Kidney glomerular epithelial cell (primary cell): ENCODE data around the gene KL.

ENCODE experiments used
- DNase-seq: peaks from one replicate; lab custom pipeline; 2025; lab: John Stamatoyannopoulos, UW

The KL gene

DNA sequence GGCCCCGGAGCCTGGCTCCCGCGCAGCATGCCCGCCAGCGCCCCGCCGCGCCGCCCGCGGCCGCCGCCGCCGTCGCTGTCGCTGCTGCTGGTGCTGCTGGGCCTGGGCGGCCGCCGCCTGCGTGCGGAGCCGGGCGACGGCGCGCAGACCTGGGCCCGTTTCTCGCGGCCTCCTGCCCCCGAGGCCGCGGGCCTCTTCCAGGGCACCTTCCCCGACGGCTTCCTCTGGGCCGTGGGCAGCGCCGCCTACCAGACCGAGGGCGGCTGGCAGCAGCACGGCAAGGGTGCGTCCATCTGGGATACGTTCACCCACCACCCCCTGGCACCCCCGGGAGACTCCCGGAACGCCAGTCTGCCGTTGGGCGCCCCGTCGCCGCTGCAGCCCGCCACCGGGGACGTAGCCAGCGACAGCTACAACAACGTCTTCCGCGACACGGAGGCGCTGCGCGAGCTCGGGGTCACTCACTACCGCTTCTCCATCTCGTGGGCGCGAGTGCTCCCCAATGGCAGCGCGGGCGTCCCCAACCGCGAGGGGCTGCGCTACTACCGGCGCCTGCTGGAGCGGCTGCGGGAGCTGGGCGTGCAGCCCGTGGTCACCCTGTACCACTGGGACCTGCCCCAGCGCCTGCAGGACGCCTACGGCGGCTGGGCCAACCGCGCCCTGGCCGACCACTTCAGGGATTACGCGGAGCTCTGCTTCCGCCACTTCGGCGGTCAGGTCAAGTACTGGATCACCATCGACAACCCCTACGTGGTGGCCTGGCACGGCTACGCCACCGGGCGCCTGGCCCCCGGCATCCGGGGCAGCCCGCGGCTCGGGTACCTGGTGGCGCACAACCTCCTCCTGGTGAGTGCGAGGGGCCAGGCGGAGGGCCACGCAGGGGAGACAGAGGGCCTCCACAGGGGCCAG lies at the start of gene KL:
Gene KL, plus strand, starts transcription at position 10 of the 909 bp plus-strand sequence. Its CDS starts 18 bp downstream, at position 28.
- no peak for DNase-seq

DNA sequence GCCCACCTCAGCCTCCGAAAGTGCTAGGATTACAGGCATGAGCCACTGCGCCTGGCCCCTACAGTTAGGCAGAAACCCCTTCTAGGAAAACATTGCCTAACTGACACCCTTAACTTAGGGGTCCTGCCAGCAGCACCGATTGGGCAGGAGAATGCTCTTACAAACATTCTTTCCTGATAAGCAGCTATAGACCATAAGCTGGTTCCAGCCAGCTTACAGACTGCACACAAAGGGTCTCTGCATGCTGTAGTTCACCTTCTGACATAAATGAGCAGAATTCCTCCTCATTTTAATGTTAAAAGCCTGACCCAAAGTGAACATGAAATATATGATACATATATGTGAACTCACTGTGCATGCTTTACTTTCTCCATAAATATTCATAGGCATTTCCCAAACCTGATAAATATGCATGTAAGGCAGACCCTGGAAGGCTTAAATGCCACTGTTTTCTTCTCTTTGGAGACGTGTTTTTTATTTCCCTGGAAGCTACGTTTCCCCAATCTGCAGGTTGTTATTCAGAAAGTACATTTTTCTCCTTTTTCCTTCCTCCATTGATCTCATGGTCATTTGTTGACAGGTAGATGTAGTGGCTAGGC lies 48.5 kb upstream of the KL start:
- no peak for DNase-seq

DNA sequence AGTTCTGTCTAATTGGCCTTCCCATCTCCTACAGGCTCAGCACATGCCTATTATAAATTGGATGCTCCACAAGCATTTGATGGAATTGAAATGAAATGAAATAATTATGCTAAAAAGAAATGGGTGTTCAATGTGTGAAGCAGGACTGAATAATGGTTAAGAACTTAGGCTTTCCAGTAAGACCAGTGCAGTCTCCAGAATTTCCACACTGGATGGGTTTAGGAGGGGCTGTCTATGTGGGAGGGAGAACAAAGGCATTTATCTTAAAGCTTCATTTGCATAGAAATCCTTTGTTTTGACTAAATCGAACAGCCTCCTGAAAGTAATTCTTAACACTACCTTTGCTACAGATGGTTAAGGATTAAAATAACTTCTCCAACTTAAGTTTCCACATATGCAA lies 47.9 kb upstream of the KL start:
- DNase-seq, result no peak

DNA sequence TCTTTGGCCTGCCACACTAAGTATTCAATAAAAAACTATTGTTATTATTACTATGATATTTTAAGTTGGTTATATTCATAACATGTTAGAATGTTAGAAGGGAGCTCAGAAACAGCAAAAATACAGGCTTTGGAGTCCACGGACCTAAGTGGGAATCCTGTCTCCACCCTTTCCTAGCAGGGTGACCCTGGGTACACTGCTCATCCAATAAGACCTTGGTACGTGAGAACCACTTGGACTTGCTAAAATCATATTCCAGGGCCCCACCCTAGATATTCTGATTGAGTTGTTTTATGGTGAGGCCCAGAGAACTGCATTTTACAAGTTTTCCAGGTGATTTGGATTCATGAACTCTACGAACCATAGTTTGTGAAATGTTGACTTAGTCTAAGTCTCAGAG lies 47.4 kb upstream of the KL start:
- no peak for DNase-seq

DNA sequence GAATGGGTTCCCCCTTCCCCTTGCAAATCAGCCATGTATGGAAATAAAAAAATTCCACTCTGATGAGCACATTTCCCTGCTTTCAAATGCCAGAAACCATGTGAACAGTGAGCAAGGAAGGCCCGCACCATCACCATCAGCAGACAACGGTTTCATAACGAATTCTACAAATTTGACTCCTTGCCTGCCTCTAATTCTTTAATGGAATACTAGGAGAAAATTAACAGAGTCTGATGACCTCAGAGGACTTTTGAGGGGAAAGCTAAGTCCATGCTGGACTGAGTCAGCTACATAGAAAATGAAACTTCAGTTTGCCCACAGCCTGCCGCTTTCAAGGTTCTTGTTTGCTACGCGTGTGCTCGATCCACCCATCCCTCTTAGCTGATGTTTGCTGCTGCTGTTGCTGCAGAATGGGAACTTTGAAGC lies 46.7 kb upstream of the KL start:
- peak; percentile 89 for DNase-seq

DNA sequence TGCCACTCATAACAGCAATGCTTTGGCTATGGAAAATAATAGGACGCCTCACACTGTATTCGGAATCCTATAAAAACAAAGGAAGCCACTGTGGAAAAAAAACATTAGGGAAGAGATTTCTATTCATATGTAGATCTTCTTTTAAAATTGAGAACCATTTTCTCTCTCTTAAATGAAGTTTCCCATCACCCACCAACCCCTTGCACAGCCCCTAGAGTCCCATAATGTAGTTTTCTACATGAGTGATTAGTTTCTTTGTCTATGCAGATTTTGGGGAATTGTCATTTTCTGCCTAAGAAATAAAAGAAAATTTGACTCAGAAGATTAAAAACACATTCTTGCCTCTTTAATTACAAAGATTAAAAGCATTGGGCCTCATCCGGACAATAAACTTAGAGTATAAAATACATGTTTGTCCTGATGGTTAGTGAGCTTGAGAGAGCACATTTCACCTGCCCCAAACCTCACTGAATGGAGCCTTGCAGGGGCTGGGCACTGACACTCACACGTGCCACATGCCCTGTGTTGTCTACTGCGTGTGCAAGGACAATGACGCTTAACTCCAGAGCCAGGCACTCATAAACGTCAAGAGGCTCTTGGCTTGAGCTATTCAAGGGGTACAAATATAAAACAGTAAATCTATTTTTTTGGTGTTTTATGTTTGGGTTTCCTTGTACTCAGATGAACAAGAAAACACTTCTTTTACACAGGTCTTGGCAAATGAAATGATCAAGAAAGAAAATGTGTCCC lies 40.0 kb upstream of the KL start:
- DNase-seq, result no peak

DNA sequence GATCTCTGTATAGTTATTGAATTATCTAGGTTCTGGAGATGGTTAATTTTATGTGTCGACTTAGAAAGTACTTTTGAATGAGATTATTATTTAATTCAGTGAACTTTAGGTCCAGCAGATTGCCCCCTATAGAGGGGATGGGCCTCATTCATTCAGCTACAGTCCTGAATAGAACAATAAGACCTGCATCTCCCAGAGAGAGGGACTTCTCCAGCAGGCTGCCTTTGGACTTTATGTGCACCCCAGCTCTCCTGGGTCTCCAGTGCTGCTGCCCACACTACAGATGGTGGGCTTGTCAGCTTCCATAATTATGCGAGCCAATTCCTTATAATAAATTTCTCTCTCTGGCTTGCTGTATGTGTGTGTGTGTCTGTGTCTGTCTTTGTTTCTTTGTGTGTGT lies 39.3 kb upstream of the KL start:
- DNase-seq, result no peak

DNA sequence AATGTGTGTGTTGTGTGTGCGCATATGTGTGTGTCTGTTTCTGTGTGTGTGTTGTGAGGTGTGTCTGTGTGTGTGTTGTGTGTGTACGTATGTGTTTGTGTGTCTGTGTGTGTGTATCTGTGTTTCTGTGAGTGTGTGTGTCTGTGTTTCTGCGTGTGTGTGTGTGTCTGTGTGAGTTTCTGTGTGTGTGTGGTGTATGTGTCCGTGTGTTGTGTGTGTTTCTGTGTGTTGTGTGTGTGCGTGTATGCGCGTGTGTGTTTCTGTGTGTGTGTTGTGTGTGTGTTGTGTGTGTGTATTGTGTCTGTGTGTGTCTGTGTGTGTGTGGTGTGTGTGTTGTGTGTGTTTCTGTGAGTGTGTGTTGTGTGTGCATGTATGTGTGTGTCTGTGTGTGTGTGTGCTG lies 38.9 kb upstream of the KL start:
- DNase-seq, result no peak

DNA sequence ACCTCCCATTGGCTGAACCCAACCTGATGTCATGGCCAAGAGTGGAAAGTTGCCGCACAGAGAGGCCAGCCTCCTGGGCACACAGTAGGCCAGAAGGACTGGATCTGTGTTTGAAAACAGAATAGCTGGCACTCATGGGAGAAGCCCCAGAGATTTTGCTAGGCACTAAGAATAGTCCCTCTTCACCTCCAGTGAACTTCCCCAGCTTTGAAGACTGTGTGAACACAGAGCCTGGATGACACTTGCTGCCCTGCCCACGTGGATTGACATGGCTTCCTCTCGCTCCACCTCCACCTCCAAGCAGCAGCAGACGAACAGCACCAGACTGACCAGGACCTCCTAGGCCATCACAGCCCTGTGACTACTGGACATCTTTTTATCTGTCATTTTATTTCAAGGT lies 37.9 kb upstream of the KL start:
- DNase-seq, result no peak

DNA sequence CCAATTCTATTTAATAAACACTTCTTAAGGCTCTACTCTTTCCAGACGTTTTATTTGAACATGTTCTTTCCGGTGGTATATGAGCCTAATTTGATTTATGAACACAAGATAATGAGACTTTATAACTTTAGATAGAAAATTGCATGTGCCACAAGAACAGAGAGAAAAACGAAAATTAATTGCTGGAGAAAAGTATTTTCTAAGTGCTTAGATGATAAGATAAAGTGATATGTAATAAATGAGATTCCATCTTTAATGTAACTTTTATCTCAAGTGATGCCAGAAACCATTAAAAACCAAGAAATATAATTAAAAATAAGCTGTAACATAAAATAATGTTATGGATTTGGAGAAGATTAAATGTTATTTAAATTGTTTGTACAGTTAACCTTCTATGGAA lies 33.2 kb upstream of the KL start:
- no peak for DNase-seq

DNA sequence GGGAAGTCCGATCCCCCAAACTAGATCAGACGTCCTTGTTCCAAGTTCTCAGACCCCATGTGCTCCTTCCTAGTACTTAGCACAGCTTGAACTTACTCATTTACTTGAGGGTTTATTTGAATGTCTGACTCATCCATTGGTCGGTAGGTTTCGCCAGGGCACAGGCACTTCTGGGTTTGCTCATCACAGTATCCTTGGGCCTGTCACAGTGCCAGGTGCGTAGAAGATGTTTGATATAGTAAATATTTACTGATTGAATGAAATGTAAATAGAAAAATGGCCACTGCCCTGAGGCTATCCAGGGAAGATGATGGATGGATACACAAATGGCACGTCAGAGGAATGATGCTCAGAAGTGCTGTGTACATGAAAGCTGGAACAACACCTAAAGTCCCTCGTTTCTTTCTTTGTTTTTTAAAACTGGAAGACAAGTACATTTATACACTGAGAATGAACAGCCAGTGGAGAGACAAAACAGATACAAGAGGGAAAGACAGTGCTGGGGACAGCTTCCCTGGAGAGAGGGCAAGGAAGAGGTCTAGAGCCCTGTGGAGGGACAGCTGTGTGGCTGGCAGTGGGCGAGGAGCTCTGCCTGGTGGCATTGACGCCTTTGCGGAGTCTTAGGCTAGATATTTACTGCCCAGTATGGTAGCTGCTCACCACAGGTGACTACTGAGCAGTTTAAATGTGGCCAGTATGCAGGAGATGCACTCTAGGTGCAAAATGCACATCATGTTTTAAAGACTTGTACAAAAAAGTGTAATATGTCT lies 31.2 kb upstream of the KL start:
- DNase-seq, result no peak

DNA sequence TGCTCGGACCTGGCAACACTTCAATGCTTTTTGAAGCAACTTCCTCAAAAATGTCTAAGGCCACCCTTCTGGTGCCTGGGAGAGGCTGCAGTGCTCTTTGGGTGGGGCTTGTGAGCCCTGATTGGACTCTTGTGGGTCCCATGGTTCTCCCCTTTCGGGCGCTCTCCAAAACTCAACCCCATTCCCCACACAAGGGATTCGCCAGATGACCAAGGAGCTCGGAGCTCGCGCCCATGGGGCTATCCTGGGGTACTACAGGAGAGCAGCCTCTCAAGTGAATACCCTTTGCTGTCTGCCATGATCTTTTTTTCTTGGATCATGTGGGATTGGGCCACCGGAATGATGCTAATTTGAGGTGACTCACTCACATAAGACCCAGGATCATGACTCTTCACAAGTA lies 29.7 kb upstream of the KL start:
- DNase-seq, result no peak

DNA sequence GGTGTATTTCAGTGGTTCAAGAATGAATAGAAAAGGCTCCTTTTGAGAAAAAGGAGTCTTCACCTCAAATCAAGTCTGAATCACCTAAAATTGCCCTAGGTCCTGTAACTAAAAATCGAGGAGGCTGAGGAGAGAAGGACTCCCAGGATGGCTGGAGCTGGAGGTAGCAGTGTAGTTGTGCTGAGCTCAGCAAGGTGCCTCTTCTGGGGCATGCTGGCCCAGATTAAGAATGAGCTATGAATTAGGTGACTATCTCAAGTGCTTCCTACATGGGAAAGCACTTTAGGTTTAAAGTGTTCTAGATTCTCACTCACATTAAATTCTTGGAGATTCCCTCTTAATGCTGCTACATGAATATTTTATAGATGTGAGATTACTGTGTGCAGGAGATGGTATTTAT lies 28.8 kb upstream of the KL start:
- no peak for DNase-seq

DNA sequence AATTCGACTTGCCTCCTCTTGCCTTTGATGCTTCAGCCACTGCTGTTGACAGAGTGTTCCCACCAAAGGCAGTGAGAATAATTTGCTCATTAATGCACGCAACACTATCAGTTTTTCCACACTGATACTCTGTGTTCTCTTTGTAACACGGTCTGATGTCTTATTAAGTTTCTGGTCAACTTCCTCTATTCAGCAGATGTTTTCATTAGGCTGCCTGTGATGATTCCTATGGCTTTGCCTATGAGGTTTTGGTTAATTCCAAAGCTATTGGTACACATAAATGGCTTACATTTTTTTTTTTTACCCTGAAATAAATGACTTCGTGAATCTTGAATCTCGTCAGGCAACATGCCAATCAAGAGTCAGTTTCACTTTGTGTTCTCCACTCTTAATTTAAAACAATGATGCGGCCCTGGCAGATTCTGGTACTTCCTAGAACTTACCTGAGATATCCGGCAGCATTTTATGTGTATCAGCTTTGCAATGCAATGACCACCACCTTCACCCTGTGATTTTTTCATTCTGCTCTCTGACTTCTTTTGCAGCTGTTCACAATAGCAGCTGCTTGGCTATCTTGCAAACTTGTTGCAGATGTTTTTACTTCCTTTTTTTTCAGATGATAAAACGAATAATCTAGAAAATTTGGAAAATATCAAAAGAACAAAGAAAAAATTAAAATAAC lies 27.5 kb upstream of the KL start:
- DNase-seq, result no peak

DNA sequence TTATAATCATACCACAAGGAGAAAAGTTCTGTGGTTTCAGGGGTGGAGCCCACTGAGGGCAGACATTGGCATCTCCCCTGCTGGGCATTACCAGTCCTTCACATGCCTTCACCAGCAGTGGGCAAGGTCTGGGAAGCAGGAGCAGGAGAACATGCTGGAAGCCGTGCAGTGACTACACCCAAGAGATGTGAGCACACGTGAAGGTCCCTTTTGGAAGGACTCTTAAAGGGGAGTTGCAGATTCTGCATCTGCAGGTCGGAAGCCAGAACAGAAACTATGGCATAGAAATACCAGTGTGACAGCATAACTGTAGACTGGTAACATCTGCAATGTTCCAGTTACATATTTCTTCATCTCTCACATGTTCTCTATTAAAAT lies 26.9 kb upstream of the KL start:
- DNase-seq, result no peak

DNA sequence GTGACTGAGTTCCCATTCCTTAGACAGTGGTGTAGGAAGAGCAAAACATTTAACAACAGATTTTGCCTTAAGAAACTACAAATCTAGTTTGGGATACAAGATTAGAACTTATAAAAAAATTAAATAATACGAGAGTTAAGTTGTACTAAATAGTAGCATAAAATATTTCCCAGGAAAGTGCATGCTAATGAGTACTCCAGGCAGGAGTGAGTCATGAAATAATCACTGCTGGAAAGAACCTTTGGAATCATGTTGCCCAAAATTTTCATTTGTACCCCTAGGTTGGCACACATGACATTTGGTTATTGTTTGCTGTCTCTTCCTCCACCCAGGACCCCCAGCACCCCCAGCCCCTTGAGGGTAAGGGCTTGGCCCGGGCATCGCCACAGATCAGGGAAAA lies 26.3 kb upstream of the KL start:
- DNase-seq, result no peak

DNA sequence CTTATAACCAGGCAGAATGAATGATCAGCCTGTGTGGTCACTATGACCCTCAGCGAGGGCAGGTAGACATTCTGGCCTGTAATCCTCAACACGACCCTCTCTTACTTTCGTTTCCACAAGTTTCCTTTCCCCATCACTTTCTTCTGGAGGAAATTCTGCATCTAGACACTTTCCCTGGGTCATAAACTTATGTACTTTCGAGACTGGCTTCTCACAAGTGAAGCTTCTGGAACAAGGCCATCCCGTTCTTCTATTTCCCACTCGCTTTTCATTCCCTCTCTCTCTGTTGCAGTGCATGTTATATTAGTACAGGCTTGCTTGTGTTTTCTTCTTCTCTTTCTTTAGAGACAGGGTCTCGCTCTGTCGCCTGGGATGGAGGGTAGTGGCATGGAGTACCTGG lies 23.1 kb upstream of the KL start:
- DNase-seq, result no peak

DNA sequence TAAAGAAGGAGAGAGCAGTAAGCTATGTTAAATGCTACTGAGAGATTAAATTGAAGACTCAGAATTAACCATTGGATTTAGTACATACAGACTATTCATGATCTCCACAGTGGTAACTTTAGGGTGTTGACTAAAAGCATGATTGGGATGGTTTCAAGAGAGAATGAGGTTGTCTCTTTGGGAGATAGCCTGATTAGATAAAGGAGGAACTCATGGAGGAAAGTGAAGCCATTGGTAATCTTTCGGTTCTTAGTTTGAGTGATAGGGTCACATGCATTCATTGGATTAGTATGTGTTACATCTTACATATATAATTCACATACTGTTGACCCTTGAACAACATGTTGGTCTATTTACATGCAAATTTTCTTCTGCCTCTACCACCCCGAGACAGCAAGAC lies 18.8 kb upstream of the KL start:
- no peak for DNase-seq

DNA sequence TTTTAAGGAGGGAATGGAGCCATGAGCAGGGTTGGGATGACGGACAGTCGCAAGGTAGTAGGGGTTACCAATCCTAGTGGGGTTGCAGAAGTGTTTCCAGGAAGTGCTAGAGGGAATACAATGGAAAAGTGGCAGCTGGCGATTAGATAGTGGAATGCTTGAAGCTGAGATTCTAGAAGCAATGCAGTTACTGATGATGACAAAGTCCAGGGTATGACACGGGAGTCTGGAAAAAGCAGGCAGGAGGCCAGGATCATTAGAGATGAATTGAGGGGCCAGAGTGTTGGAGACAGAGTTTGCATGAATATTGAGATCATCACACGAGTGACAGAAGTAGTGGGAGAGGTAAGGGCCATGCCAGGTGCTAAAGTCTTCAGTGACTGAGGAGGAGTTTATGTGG lies 17.3 kb upstream of the KL start:
- DNase-seq, result no peak

DNA sequence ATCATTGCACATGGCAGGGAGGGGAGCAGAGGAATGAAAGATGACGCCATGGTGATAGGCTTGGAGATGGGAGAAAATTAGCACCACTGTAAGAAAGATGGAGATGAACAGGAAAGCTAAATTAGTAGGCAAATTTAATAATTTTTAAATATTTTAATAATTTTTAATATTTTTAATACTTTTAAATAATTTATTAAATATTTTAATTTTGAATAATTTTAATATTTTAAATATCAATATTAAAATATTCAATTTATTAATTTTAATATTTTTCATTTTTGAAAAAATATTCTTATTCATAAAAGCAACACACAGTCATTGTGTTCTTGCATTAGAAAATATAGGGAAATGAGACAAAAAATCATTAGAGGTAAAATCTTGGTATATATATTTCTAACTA lies 15.9 kb upstream of the KL start:
- no peak for DNase-seq

DNA sequence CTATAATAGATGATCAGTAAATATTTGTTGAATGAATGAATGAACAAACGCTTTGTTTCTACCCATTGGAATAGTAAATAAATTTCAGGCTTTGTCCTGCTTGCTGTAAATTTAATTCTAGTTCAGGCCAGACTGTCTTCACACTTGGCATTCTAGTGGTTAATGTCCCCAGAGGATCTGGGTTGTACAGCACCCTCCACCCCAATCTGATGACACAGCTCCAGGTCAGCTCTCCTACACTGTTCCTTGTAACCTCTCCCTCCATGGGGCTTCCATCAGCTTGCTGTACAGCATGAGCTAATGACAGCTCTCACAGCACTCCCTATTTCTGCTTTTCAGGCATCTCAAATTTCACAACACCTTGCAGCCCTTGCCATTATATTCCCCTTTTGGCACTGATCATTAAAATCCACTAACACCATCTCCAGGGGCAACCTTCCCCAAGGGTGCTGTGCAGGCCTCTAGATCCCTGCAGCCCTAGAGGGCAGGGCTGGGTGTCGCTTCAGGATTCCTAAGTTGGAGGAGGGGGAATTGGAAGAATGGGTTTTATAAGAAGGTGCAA lies 12.7 kb upstream of the KL start:
- no peak for DNase-seq
